ENCODE measurements around the gene TOR1AIP2. TPM values are rescaled to one million over a fixed set of nuclear protein-coding genes. Genes with fewer than 3 reads are reported as not detected.

Gene TOR1AIP2
- total RNA-seq, 1 donor from 2014 or later: 88.5 TPM

- Histone ChIP-seq H3K36me3 (peaks cover 28% of the 10 kb centered on the region), H3K4me3 (peak within 1 kb of the TSS; percentile 91), H3K4me1 (peaks cover 52% of the 10 kb centered on the region), H3K27ac (peak within 1 kb of the TSS; percentile 100), H3K9me3 (no peaks in the 10 kb centered on the region), H3K27me3 (no peaks in the 10 kb centered on the region)
- DNase-seq (peak; percentile 99), ATAC-seq (peak; percentile 95)
- intact Hi-C loops (cut with DNase I): no loop called here
- TF ChIP-seq, protein P1, sequence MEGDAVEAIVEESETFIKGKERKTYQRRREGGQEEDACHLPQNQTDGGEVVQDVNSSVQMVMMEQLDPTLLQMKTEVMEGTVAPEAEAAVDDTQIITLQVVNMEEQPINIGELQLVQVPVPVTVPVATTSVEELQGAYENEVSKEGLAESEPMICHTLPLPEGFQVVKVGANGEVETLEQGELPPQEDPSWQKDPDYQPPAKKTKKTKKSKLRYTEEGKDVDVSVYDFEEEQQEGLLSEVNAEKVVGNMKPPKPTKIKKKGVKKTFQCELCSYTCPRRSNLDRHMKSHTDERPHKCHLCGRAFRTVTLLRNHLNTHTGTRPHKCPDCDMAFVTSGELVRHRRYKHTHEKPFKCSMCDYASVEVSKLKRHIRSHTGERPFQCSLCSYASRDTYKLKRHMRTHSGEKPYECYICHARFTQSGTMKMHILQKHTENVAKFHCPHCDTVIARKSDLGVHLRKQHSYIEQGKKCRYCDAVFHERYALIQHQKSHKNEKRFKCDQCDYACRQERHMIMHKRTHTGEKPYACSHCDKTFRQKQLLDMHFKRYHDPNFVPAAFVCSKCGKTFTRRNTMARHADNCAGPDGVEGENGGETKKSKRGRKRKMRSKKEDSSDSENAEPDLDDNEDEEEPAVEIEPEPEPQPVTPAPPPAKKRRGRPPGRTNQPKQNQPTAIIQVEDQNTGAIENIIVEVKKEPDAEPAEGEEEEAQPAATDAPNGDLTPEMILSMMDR (IDR thresholded peaks at IDR 0.05): peak; percentile 51
Observed at GRCh38 chr1:179882253-179883039, 4.8 kb upstream of the TOR1AIP2 start, which contains the start of gene TOR1AIP1. TSS of gene TOR1AIP1 (plus strand) at chr1:179882285. CDS start at chr1:179882503, 218 bp downstream.

DNA sequence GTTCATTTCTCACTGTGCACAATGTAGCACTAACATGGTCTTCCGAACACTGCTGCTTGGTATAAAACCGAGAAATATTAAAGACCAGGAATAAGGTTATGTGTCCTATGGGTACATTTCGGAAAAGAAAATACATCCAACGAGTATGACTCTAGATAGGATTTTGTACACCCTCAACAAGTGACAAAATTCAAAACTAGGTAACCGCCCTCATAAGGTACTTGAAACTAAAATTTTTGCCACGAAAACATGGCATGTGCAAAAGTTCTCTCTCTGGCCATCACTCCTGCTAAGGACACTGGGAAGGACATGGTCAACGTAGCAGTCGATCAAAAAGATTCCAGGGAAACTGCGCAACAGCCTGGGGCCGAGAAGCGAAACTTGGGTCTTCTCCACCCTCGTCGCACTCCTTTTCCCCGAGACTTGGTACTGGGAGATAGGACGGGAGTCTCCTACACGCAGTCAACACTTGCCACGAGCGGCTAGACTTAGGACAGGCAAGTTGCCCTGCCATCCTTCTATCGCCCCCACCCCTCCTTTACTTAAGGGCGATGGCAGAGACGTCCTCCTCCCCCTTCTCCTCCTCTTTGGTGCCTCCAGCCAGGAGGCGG is 4.1 kb upstream of the TOR1AIP2 start:
- Histone ChIP-seq H3K4me1 (peaks cover 49% of the 10 kb centered on the region), H3K36me3 (peaks cover 28% of the 10 kb centered on the region), H3K9me3 (no peaks in the 10 kb centered on the region), H3K27me3 (no peaks in the 10 kb centered on the region), H3K27ac (peak overlapping the region; percentile 100), H3K4me3 (peak overlapping the region; percentile 91)
- DNase-seq: no peak
- no peak for ATAC-seq
- TF ChIP-seq, protein P1 (IDR thresholded peaks at IDR 0.05): no peak
- intact Hi-C loops (cut with DNase I): no loop called here

DNA sequence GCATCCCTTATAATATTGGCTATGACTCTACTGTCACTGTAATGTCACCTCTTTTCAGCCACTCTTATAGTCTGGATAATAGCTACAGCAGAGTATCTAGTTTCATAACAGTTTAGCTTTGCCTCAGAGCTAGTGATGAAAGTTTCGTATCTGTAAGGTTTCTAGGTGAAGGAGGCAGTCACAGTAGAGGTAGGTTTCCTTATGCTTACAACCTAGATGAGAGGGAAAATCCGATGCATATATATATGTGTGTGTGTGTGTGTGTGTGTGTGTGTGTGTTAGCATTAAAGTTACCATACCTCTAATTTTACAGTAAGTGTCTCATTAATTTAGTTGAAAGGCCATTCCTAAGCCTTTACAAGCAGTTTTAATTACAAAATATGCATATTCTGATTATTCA is 2.2 kb upstream of the TOR1AIP2 start:
- no peak overlapping the region for H3K4me3 ChIP-seq
- intact Hi-C loops (cut with DNase I): no loop called here
- no peaks in the 10 kb centered on the region for H3K9me3 ChIP-seq
- H3K36me3 ChIP-seq: peaks cover 9% of the 10 kb centered on the region
- TF ChIP-seq, protein P1 (IDR thresholded peaks at IDR 0.05): no peak
- DNase-seq (no peak), ATAC-seq (no peak)
- peaks cover 49% of the 10 kb centered on the region for H3K4me1 ChIP-seq
- H3K27me3 ChIP-seq: no peaks in the 10 kb centered on the region
- no peak overlapping the region for H3K27ac ChIP-seq

DNA sequence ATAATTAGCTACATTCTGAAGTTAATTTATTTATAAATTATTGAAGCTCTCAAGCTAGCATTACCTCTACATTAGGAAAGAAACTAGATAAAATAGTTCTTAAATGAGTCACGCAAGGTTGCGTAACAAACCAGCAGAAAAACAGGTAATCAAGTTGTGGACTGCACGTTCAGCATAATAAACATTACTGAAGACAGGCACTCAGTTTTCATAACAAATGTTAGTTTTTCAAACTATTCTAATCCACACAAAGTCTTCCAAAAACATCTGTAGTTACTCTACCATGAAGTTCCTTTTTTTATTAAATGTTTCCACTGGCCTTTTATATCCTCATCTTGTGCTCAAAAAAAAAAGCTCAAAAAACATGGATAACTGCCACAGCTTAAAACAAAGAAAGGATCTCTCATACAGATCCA is 1.3 kb downstream of the TOR1AIP2 start:
- TF ChIP-seq, protein P1 (IDR thresholded peaks at IDR 0.05): no peak
- H3K9me3 ChIP-seq: no peaks in the 10 kb centered on the region
- peaks cover 22% of the 10 kb centered on the region for H3K36me3 ChIP-seq
- ATAC-seq: peak; percentile 17
- intact Hi-C loops (cut with DNase I): no loop called here
- H3K4me3 ChIP-seq: peak overlapping the region; percentile 74
- H3K27me3 ChIP-seq: no peaks in the 10 kb centered on the region
- H3K27ac ChIP-seq: peak overlapping the region; percentile 80
- DNase-seq: no peak
- H3K4me1 ChIP-seq: peaks cover 46% of the 10 kb centered on the region

GRCh38 chr1:179875596-179876299 is 1.9 kb downstream of the TOR1AIP2 start:
- TF ChIP-seq, protein P1 (IDR thresholded peaks at IDR 0.05): no peak
- H3K4me1 ChIP-seq: peaks cover 40% of the 10 kb centered on the region
- H3K27me3 ChIP-seq: no peaks in the 10 kb centered on the region
- intact Hi-C loops (cut with DNase I): no loop called here
- ATAC-seq (no peak), DNase-seq (no peak)
- peak overlapping the region; percentile 74 for H3K4me3 ChIP-seq
- H3K27ac ChIP-seq: peak overlapping the region; percentile 80
- H3K9me3 ChIP-seq: no peaks in the 10 kb centered on the region
- H3K36me3 ChIP-seq: peaks cover 22% of the 10 kb centered on the region

Measured in upper lobe of right lung (tissue), 1 donor.